ENCODE data around the gene ZNF343. TPM values are rescaled to one million over a fixed set of nuclear protein-coding genes. Genes with fewer than 3 reads are reported as not detected.

ZNF343 gene
- total RNA-seq, 4 donors from 2014 or later: 6.1 to 14.3 (median 12.7) TPM

GRCh38 chr20:2462484-2462883, 46.2 kb downstream of the ZNF343 start:
- Histone ChIP-seq H3K9me3 (no peaks in the 10 kb centered on the region), H3K4me1 (no peaks in the 10 kb centered on the region), H3K27me3 (no peaks in the 10 kb centered on the region), H3K4me3 (no peak overlapping the region), H3K36me3 (peaks cover 4 to 88% of the 10 kb centered on the region in 2 donors), H3K27ac (no peak overlapping the region)
- in situ Hi-C loops (cut with MboI; ENCODE audit: low sequenced_read_pairs in 4 of 4): loop anchor here in 1 of 4 donors (25.0 kb wide), 1 partner anchor 1350 kb away; the partner anchor contains the start of gene PSMF1
- TF ChIP-seq CTCF (IDR thresholded peaks at IDR 0.05 in 4 of 5, conservative IDR thresholded peaks at IDR 0.05 in 1 of 5) (no peak), POLR2A (IDR thresholded peaks at IDR 0.05) (no peak)
- ATAC-seq (no peak), DNase-seq (no peak)
- intact Hi-C loops (cut with DNase I; ENCODE audit: low total_unique reads): no loop called here

- TF ChIP-seq CTCF (IDR thresholded peaks at IDR 0.05 in 4 of 5, conservative IDR thresholded peaks at IDR 0.05 in 1 of 5) (no peak), POLR2A (IDR thresholded peaks at IDR 0.05) (no peak)
- H3K4me1 ChIP-seq: no peaks in the 10 kb centered on the region
- in situ Hi-C loops (cut with MboI; ENCODE audit: low sequenced_read_pairs in 4 of 4) (loop anchor here in 1 of 4 donors (25.0 kb wide), 1 partner anchor 1349 kb away; the partner anchor contains the start of gene PSMF1), intact Hi-C loops (cut with DNase I; ENCODE audit: low total_unique reads) (no loop called here)
- no peaks in the 10 kb centered on the region for H3K27me3 ChIP-seq
- no peak overlapping the region for H3K4me3 ChIP-seq
- ATAC-seq (no peak), DNase-seq (no peak)
- H3K27ac ChIP-seq: no peak overlapping the region
- no peaks in the 10 kb centered on the region for H3K9me3 ChIP-seq
- H3K36me3 ChIP-seq: peaks cover 2 to 72% of the 10 kb centered on the region in 2 donors
These were observed 47.8 kb downstream of the ZNF343 start for GRCh38 chr20:2460752-2461424.

DNA sequence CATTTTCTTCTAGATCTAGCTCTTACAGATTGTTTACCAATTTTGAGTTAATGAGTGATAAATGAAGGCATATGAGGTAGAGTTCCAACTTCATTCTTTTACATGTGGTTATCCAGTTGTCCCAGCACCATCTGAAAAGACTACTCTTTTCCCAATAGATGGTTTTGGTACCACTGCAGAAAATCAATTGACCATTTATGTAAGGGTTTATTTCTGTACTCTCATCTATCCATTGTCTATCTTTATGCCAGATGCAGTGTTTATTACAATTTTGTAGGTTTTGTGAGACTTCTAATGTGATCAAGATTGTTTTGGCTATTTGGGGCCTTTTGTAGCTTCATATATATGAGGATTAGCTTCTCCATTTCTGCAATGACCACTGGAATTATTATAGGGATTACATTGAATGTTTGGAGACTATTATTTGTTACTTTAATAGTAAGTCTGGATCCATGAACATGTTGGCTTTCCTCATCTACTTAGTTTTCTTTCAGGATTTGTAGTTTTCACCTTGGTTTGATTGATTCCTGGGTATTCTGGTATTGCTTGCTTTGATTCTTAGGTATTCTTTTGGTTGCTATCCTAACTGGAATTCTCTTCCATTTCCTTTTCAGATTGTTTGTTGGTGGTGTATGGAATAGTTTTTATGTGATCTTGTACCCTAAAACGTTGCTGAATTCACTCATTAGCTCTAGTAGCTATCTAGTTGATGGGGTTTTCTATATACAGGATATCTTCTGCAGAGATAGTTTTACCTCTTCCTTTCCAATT, 48.5 kb downstream of the ZNF343 start:
- Histone ChIP-seq H3K4me3 (no peak overlapping the region), H3K4me1 (no peaks in the 10 kb centered on the region), H3K36me3 (peaks cover 0 to 64% of the 10 kb centered on the region in 2 donors), H3K9me3 (no peaks in the 10 kb centered on the region), H3K27me3 (no peaks in the 10 kb centered on the region), H3K27ac (no peak overlapping the region)
- TF ChIP-seq CTCF (IDR thresholded peaks at IDR 0.05 in 4 of 5, conservative IDR thresholded peaks at IDR 0.05 in 1 of 5): no peak
- TF ChIP-seq POLR2A (IDR thresholded peaks at IDR 0.05): no peak
- ATAC-seq (no peak), DNase-seq (no peak)
- intact Hi-C loops (cut with DNase I; ENCODE audit: low total_unique reads) (no loop called here), in situ Hi-C loops (cut with MboI; ENCODE audit: low sequenced_read_pairs in 4 of 4) (loop anchor here in 1 of 4 donors (25.0 kb wide), 1 partner anchor 1348 kb away; the partner anchor contains the start of gene PSMF1)

- Histone ChIP-seq H3K27me3 (no peaks in the 10 kb centered on the region), H3K9me3 (no peaks in the 10 kb centered on the region), H3K27ac (no peak overlapping the region), H3K4me3 (no peak overlapping the region), H3K36me3 (peaks cover 0 to 53% of the 10 kb centered on the region in 2 donors), H3K4me1 (no peaks in the 10 kb centered on the region)
- in situ Hi-C loops (cut with MboI; ENCODE audit: low sequenced_read_pairs in 4 of 4): loop anchor here in 1 of 4 donors (25.0 kb wide), 1 partner anchor 1347 kb away; the partner anchor contains the start of gene PSMF1
- ATAC-seq (no peak), DNase-seq (no peak)
- intact Hi-C loops (cut with DNase I; ENCODE audit: low total_unique reads): no loop called here
- TF ChIP-seq CTCF (IDR thresholded peaks at IDR 0.05 in 4 of 5, conservative IDR thresholded peaks at IDR 0.05 in 1 of 5) (no peak), POLR2A (IDR thresholded peaks at IDR 0.05) (no peak)
These were observed 49.7 kb downstream of the ZNF343 start for GRCh38 chr20:2458919-2459499.
